WTC11 (cell line): ENCODE data around the gene DNAJC8. TPM values are rescaled to one million over a fixed set of nuclear protein-coding genes. Genes with fewer than 3 reads are reported as not detected.
A peak's percentile ranks its signal among the peaks of the same experiment; 100 is the strongest.

Experiments
- ATAC-seq: fragments of 200-7000 bp; cut with Tn5 transposase; 2 replicates; pipeline ENCODE4 v1.10.0; 2021; ENCODE audit warnings: mild to moderate bottlenecking, moderate library complexity
- CTCF ChIA-PET: fragments of 300-600 bp; sonication (Branson Sonifier 250); formaldehyde crosslinking; loops from one replicate; lab custom pipeline; 2021; ENCODE audit warnings: antibody characterized with exemption; lab: Charles Lee
- POLR2A ChIA-PET: fragments of 350-600 bp; sonication (Branson Sonifier 250); formaldehyde crosslinking; loops from one replicate; lab custom pipeline; 2021; ENCODE audit warnings: antibody characterized with exemption; lab: Charles Lee
- DNase-seq: peaks from one replicate; pipeline ENCODE4 v3.0.0; 2021; ENCODE audit warnings: low spot score
- H3K27ac Mint-ChIP-seq: 2 replicates; pipeline ENCODE4 v1.8.0; 2021; ENCODE audit warnings: mixed read lengths
- H3K27me3 Mint-ChIP-seq: 2 replicates; pipeline ENCODE4 v1.8.0; 2021; ENCODE audit warnings: low read depth, mild to moderate bottlenecking, moderate library complexity, mixed read lengths
- H3K36me3 Mint-ChIP-seq: 2 replicates; pipeline ENCODE4 v1.8.0; 2021; ENCODE audit warnings: mixed read lengths
- H3K4me1 Mint-ChIP-seq: 2 replicates; pipeline ENCODE4 v1.8.0; 2022; ENCODE audit warnings: mixed read lengths
- H3K4me3 Mint-ChIP-seq: 2 replicates; pipeline ENCODE4 v1.8.0; 2021; ENCODE audit warnings: mild to moderate bottlenecking, moderate library complexity, mixed read lengths
- H3K9me3 Mint-ChIP-seq: 2 replicates; pipeline ENCODE4 v1.8.0; 2021; ENCODE audit warnings: mixed read lengths
- GABPB1 ChIP-seq: sonication (generic); formaldehyde crosslinking; IDR thresholded peaks from 2 replicates; pipeline ENCODE4 v1.8.1; 2023; ENCODE audit warnings: mild to moderate bottlenecking, missing genetic modification reagents
- HMGXB4 ChIP-seq: sonication (generic); formaldehyde crosslinking; IDR thresholded peaks from 2 replicates; pipeline ENCODE4 v1.8.1; 2023; ENCODE audit warnings: mild to moderate bottlenecking, moderate library complexity, missing genetic modification reagents
- JUN ChIP-seq: sonication (generic); formaldehyde crosslinking; IDR thresholded peaks from 2 replicates; pipeline ENCODE4 v1.8.0; 2023; ENCODE audit warnings: mild to moderate bottlenecking, missing genetic modification reagents
- NR2C2 ChIP-seq: sonication (generic); formaldehyde crosslinking; IDR thresholded peaks from 2 replicates; pipeline ENCODE4 v1.8.0; 2022; ENCODE audit warnings: mild to moderate bottlenecking, missing genetic modification reagents
- OVOL2 ChIP-seq: fragments of 250-450 bp; sonication (Bioruptor Pico); IDR thresholded peaks from 2 replicates; pipeline ENCODE4 v1.9.0; 2021; ENCODE audit warnings: mild to moderate bottlenecking, borderline replicate concordance
- SMAD3 ChIP-seq: sonication (generic); formaldehyde crosslinking; IDR thresholded peaks from 2 replicates; pipeline ENCODE4 v1.8.0; 2022; ENCODE audit warnings: missing genetic modification reagents, mild to moderate bottlenecking, borderline replicate concordance
- STAT6 ChIP-seq: sonication (generic); formaldehyde crosslinking; conservative IDR thresholded peaks from 2 replicates; pipeline ENCODE4 v1.8.1; 2023; ENCODE audit warnings: mild to moderate bottlenecking, low read depth, missing genetic modification reagents, moderate library complexity
- ZNF121 ChIP-seq: sonication (generic); formaldehyde crosslinking; IDR thresholded peaks from 2 replicates; pipeline ENCODE4 v1.8.0; 2023; ENCODE audit warnings: missing genetic modification reagents
- ZSCAN18 ChIP-seq: fragments of 250-450 bp; sonication (Bioruptor Pico); IDR thresholded peaks from 2 replicates; pipeline ENCODE4 v2.1.2; 2022; ENCODE audit warnings: mild to moderate bottlenecking, moderate library complexity
- total RNA-seq: library from RNA; stranded (reverse); gene quantifications from 3 replicates; pipeline ENCODE4 v1.2.3, GENCODE V29; 2021
- TF ChIP-seq, protein P1 (sequence below): fragments of 250-450 bp; sonication (Bioruptor Pico); IDR thresholded peaks from 2 replicates; pipeline ENCODE4 v1.9.0; 2021; ENCODE audit warnings: mild to moderate bottlenecking
- TF ChIP-seq, protein P2 (sequence below): sonication (generic); formaldehyde crosslinking; IDR thresholded peaks from 2 replicates; pipeline ENCODE4 v1.8.1; 2023; ENCODE audit warnings: mild to moderate bottlenecking, missing genetic modification reagents, borderline replicate concordance
- TF ChIP-seq, protein P3 (sequence below): sonication (generic); formaldehyde crosslinking; IDR thresholded peaks from 2 replicates; pipeline ENCODE4 v1.8.1; 2023; ENCODE audit warnings: mild to moderate bottlenecking, missing genetic modification reagents, moderate library complexity

The DNAJC8 gene
- total RNA-seq, 1 experiment from 2014 or later = 112 TPM

DNA sequence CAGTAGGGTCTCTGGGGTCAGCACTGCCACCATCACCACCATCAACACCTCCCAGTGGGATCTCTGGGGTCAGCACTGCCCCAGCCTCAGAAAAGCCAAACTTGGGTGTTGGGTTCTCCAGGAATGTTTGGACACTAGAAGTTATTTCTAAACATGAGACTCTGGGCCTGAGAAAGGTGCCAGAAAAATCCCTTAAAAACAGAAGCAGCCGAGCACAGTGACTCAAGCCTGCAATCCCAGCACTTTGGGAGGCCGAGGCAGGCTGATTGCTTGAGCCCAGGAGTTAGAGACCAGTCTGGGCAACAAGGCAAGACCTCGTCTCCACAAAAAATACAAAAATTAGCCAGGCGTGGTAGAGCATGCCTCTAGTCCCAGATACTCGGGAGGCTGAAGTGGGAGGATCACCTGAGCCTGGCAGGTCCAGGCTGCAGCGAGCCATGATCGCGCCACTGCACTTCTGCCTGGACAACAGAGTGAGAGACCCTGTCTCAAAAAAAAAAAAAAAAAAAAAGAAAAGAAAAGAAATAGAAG, 56.8 kb downstream of the DNAJC8 start:
- DNase-seq = no peak
- TF ChIP-seq STAT6 (no peak), JUN (CRISPR knock-in tag) (no peak), ZNF121 (CRISPR knock-in tag) (no peak), OVOL2 (no peak), HMGXB4 (no peak), NR2C2 (no peak), ZSCAN18 (CRISPR knock-in tag) (no peak)
- TF ChIP-seq, protein P1, sequence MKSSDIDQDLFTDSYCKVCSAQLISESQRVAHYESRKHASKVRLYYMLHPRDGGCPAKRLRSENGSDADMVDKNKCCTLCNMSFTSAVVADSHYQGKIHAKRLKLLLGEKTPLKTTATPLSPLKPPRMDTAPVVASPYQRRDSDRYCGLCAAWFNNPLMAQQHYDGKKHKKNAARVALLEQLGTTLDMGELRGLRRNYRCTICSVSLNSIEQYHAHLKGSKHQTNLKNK (CRISPR knock-in tag) = no peak
- TF ChIP-seq, protein P2, sequence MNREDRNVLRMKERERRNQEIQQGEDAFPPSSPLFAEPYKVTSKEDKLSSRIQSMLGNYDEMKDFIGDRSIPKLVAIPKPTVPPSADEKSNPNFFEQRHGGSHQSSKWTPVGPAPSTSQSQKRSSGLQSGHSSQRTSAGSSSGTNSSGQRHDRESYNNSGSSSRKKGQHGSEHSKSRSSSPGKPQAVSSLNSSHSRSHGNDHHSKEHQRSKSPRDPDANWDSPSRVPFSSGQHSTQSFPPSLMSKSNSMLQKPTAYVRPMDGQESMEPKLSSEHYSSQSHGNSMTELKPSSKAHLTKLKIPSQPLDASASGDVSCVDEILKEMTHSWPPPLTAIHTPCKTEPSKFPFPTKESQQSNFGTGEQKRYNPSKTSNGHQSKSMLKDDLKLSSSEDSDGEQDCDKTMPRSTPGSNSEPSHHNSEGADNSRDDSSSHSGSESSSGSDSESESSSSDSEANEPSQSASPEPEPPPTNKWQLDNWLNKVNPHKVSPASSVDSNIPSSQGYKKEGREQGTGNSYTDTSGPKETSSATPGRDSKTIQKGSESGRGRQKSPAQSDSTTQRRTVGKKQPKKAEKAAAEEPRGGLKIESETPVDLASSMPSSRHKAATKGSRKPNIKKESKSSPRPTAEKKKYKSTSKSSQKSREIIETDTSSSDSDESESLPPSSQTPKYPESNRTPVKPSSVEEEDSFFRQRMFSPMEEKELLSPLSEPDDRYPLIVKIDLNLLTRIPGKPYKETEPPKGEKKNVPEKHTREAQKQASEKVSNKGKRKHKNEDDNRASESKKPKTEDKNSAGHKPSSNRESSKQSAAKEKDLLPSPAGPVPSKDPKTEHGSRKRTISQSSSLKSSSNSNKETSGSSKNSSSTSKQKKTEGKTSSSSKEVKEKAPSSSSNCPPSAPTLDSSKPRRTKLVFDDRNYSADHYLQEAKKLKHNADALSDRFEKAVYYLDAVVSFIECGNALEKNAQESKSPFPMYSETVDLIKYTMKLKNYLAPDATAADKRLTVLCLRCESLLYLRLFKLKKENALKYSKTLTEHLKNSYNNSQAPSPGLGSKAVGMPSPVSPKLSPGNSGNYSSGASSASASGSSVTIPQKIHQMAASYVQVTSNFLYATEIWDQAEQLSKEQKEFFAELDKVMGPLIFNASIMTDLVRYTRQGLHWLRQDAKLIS (CRISPR knock-in tag) = no peak
- TF ChIP-seq, all 79 proteins: peak for 0
- peaks cover 10% of the 10 kb centered on the region for H3K4me1 Mint-ChIP-seq
- ATAC-seq = no peak
- POLR2A ChIA-PET = no interaction called here
- no peak overlapping the region for H3K4me3 Mint-ChIP-seq
- H3K9me3 Mint-ChIP-seq = no peaks in the 10 kb centered on the region
- CTCF ChIA-PET = interaction anchor here (1.2 kb wide), 2 partner anchors 12 to 85 kb away, joined by 4 read pairs; no protein-coding TSS in a partner anchor
- H3K36me3 Mint-ChIP-seq = no peaks in the 10 kb centered on the region
- no peaks in the 10 kb centered on the region for H3K27me3 Mint-ChIP-seq
- H3K27ac Mint-ChIP-seq = no peak overlapping the region

- no peak for ATAC-seq
- peaks cover 10% of the 10 kb centered on the region for H3K4me1 Mint-ChIP-seq
- POLR2A ChIA-PET = no interaction called here
- H3K27me3 Mint-ChIP-seq = no peaks in the 10 kb centered on the region
- TF ChIP-seq SMAD3 (CRISPR knock-in tag) (no peak), GABPB1 (CRISPR knock-in tag) (no peak)
- TF ChIP-seq, protein P3, sequence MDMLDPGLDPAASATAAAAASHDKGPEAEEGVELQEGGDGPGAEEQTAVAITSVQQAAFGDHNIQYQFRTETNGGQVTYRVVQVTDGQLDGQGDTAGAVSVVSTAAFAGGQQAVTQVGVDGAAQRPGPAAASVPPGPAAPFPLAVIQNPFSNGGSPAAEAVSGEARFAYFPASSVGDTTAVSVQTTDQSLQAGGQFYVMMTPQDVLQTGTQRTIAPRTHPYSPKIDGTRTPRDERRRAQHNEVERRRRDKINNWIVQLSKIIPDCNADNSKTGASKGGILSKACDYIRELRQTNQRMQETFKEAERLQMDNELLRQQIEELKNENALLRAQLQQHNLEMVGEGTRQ (CRISPR knock-in tag) = no peak
- TF ChIP-seq, all 79 proteins: peak for 0
- Mint-ChIP-seq H3K27ac (peak overlapping the region; percentile 86; the same call in 1 of the 2 replicates), H3K36me3 (no peaks in the 10 kb centered on the region), H3K9me3 (no peaks in the 10 kb centered on the region), H3K4me3 (no peak overlapping the region)
- CTCF ChIA-PET = interaction anchor here (0.7 to 1.1 kb wide), 2 partner anchors 26 to 85 kb away, joined by 3 read pairs; partner anchors contain the start of gene EYA3
- DNase-seq = no peak
These were observed 58.9 kb downstream of the DNAJC8 start for GRCh38 chr1:28173980-28174297.
